AG10803 (cell line): ENCODE measurements around the gene SLC38A7.
A peak's percentile ranks its signal among the peaks of the same experiment; 100 is the strongest.
"Not testable (repeated sequence)": the region's sequence is repeated elsewhere in the genome, so short reads cannot be mapped to it uniquely, and the experiment has no call there.

ENCODE experiments used
- DNase-seq: peaks from one replicate; pipeline ENCODE4 v3.0.0; 2010; ENCODE audit warnings: low read depth
- H3K4me3 ChIP-seq: 2 replicates; pipeline ENCODE4 v1.5.1; 2011; ENCODE audit warnings: mild to moderate bottlenecking, low read length, control low read depth
- CTCF ChIP-seq: conservative IDR thresholded peaks from 2 replicates; pipeline ENCODE4 v1.5.1; 2011; ENCODE audit warnings: mild to moderate bottlenecking, low read length, control low read depth, inconsistent platforms

SLC38A7 gene

DNA sequence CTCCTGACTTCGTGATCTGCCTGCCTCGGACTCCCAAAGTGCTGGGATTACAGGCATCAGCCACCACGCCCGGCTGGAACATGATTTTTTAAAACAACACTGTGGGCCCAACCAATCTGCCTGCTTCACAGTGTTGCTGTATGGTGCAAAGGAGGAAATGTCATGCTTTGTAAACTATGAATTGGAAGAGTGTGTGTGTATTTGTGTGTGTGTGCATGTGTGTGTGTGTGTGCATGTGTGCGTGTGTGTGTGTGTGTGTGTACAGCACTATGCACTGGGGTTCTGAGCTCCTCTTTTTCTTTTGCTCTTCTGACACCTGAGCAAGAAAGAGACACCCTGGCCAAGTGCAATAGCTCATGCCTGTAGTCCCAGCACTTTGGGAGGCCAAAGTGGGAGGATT, 40.5 kb downstream of the SLC38A7 start:
- no peak for DNase-seq
- no peak overlapping the region for H3K4me3 ChIP-seq
- TF ChIP-seq CTCF = no peak

DNA sequence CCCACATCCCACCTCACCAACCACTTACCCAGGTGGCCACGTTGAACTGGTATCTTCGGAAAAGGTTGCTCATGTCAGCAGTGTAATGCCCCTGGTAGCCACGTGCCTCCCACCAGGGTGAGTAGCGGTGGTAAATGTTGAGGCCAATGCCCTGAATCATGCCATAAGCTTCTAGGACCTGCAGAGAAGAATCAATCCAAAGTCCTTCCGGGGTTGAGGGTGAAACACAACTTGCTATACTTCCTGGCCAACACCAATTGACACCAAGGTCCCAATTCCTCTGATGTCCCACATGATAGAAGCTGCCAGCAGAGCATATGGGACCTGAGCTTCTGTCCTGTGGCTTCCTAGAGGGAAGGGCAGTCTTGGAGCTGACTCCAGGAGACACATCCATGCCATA, 43.6 kb downstream of the SLC38A7 start:
- H3K4me3 ChIP-seq = no peak overlapping the region
- DNase-seq = no peak
- TF ChIP-seq CTCF = no peak

DNA sequence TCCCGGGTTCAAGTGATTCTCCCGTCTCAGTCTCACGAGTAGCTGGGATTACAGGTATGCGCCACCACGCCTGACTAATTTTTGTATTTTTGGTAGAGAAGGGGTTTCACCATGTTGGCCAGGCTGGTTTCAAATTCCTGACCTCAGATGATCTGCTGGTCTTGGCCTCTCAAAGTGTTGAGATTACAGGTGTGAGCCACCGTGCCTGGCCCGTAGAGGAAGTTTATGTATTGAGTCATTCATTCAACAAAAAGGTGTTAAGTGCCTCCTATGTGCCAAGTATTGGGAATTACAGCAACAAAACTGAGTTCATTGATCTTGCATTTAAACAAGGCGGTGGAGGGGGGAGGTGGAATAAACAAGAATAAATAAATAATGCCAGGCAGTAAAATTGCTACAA, 44.7 kb downstream of the SLC38A7 start:
- TF ChIP-seq CTCF = no peak
- no peak for DNase-seq
- no peak overlapping the region for H3K4me3 ChIP-seq

GRCh38 chr16:58639230-58639629, 45.3 kb downstream of the SLC38A7 start:
- DNase-seq = no peak
- TF ChIP-seq CTCF = no peak
- H3K4me3 ChIP-seq = no peak overlapping the region

DNA sequence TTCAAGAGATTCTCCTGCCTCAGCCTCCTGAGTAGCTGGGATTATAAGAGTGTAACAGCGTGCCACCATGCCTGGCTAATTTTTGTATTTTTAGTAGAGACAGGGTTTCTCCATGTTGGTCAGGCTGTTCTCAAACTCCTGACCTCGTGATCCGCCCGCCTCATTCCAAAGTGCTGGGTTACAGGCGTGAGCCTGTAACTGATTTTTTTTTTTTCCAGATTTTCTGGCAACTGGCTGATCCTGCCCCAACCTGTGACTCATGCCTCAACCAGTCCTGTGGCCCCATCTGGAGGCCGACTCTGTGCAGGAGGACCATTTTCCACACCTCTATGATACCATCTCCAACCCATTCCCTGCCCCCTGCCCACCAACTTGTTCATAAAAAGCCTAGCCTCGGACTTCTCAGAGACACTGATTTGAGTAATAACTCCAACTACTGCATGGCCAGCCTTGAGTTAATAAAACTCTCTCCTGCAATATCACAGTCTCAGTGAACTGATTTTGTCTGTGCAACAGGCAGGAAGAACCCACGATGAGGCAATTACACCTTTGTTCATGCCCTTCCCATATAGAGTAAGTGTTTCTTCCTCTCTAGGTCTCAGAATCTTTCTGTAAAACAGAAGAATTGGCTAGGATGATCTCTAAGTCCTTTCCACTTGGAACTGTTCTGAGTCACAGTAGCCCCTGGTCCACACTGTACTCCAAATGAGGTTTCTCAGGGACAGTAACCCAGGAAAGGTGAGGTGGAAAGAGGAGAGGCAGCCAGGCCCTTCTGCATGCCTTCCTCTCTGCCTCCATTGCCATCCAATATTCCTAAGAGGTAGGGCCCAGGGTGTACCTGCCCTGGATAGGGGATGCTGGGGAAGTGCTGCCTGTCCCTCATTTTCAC, 46.2 kb downstream of the SLC38A7 start:
- peak; percentile 62 for TF ChIP-seq CTCF
- no peak overlapping the region for H3K4me3 ChIP-seq
- peak; percentile 92 for DNase-seq

GRCh38 chr16:58637021-58637420, 47.5 kb downstream of the SLC38A7 start:
- DNase-seq, H3K4me3 ChIP-seq: not testable (repeated sequence)

DNA sequence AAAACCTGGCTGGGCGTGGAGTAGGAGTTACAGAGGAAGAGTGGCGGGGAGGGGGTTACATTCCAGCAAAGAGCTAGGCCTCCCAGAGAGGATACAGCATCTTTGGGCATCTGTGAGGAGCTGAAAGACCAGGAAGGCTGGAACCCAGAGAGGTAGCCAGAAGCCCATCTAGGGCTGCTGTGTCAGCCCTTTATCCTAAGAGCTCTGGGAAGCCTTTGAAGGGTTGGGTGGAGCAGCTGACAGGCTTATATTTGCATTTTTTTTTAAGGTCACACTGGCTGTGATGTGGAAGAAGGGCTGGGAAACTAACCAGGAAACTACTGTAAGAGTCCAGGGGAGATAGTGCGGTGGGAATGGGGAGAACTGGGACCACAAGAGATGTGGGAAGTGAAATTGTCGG, 48.1 kb downstream of the SLC38A7 start:
- DNase-seq = no peak
- H3K4me3 ChIP-seq = no peak overlapping the region
- no peak for TF ChIP-seq CTCF

DNA sequence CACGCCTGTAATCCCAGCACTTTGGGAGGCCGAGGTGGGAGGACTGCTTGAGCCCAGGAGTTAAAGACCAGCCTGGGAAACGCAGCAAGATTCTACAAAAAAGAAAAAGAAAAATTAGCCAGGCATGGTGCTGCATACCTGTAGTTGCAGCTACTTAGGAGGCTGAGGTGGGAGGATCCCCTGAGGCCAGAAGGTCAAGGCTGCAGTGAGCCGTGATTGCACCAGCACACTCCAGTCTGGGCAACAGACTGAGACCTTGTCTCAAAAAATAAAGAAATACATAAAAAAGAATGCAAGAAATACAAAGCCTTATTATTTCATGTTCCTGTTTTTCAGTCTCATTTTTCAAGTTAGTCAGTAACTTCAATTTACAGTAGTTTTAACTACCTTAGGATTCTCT, 49.1 kb downstream of the SLC38A7 start:
- TF ChIP-seq CTCF = no peak
- no peak for DNase-seq
- H3K4me3 ChIP-seq = no peak overlapping the region
